DOHH2 (cell line): Measurements from ENCODE around the gene BAZ2B.

Experiments
- H3F3A ChIP-seq: fragments of 200-600 bp; sonication (generic), shearing (Covaris generic); 2 replicates; pipeline ENCODE4 v1.6.0; 2016; ENCODE audit warnings: antibody characterized with exemption, mild to moderate bottlenecking; ENCODE audit not compliant: control insufficient read depth, insufficient read depth
- H3K27ac ChIP-seq: fragments of 200-600 bp; sonication (generic); 2 replicates; pipeline ENCODE4 v1.5.1; 2014; ENCODE audit warnings: low read depth, mild to moderate bottlenecking, low read length, moderate library complexity
- H3K27me3 ChIP-seq: fragments of 200-600 bp; sonication (generic); 2 replicates; pipeline ENCODE4 v1.6.1; 2014; ENCODE audit warnings: mild to moderate bottlenecking, low read length, mixed read lengths; ENCODE audit not compliant: control insufficient read depth
- H3K36me3 ChIP-seq: fragments of 200-600 bp; sonication (generic); 2 replicates; pipeline ENCODE4 v1.6.1; 2014; ENCODE audit warnings: mild to moderate bottlenecking, low read length, moderate library complexity, mixed read lengths; ENCODE audit not compliant: control insufficient read depth
- H3K4me1 ChIP-seq: fragments of 200-600 bp; sonication (generic); 2 replicates; pipeline ENCODE4 v1.6.1; 2014; ENCODE audit warnings: mild to moderate bottlenecking, low read length, mixed read lengths; ENCODE audit not compliant: control insufficient read depth
- H3K4me2 ChIP-seq: fragments of 200-600 bp; sonication (generic); 2 replicates; pipeline ENCODE4 v1.6.0; 2014; ENCODE audit warnings: mild to moderate bottlenecking, low read length, moderate library complexity
- H3K4me3 ChIP-seq: fragments of 200-600 bp; sonication (generic); 2 replicates; pipeline ENCODE4 v1.5.1; 2014; ENCODE audit warnings: mild to moderate bottlenecking, low read length, mixed read lengths
- H3K79me2 ChIP-seq: fragments of 200-600 bp; sonication (generic); 2 replicates; pipeline ENCODE4 v1.6.1; 2014; ENCODE audit warnings: mild to moderate bottlenecking, low read length, mixed read lengths; ENCODE audit not compliant: control insufficient read depth
- H3K9me2 ChIP-seq: fragments of 200-600 bp; sonication (generic); replicated peaks from 2 replicates; pipeline ENCODE4 v1.6.1; 2014; ENCODE audit warnings: mild to moderate bottlenecking, low read length, mixed read lengths; ENCODE audit not compliant: control insufficient read depth
- H3K9me3 ChIP-seq: fragments of 200-600 bp; sonication (generic); 2 replicates; pipeline ENCODE4 v1.6.1; 2014; ENCODE audit warnings: antibody characterized with exemption, low read length, mixed read lengths; ENCODE audit not compliant: control insufficient read depth, insufficient read depth
- H4K20me1 ChIP-seq: fragments of 200-600 bp; sonication (generic); 2 replicates; pipeline ENCODE4 v1.6.0; 2014; ENCODE audit warnings: low read depth, mild to moderate bottlenecking, antibody characterized with exemption, low read length, moderate library complexity; ENCODE audit not compliant: control insufficient read depth, insufficient read depth
- EZH2phosphoT487 ChIP-seq: fragments of 200-600 bp; sonication (generic); IDR thresholded peaks from 2 replicates; pipeline ENCODE4 v1.6.1; 2017; ENCODE audit warnings: borderline replicate concordance, mild to moderate bottlenecking, antibody characterized with exemption, low read length, moderate library complexity, mixed read lengths
- TF ChIP-seq, protein P1 (sequence below): fragments of 200-600 bp; sonication (generic); IDR thresholded peaks from one replicate; pipeline ENCODE4 v1.5.1; 2014; ENCODE audit warnings: antibody characterized with exemption, mild to moderate bottlenecking, low read depth, low read length; ENCODE audit not compliant: poor library complexity, severe bottlenecking

Gene BAZ2B

DNA sequence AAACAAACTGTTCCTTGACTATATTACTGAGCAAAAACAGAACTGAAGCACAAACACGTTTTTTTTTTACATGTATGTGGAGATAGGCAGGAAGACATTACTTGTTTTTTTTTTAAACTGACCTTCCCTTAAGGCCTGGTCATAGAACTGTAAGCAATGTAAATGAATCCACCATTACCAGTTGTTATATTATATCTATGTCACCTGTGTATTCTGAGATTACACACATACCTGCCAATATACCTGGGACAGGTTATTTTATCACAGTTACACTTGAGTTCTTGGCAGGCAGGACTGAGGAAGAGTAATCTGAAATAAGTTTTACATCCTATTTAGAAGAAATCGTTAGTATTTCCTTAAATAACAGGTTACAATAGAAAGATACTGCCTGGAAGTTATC, 155.3 kb downstream of the BAZ2B start:
- H3K4me3 ChIP-seq = no peak overlapping the region
- TF ChIP-seq, protein P1, sequence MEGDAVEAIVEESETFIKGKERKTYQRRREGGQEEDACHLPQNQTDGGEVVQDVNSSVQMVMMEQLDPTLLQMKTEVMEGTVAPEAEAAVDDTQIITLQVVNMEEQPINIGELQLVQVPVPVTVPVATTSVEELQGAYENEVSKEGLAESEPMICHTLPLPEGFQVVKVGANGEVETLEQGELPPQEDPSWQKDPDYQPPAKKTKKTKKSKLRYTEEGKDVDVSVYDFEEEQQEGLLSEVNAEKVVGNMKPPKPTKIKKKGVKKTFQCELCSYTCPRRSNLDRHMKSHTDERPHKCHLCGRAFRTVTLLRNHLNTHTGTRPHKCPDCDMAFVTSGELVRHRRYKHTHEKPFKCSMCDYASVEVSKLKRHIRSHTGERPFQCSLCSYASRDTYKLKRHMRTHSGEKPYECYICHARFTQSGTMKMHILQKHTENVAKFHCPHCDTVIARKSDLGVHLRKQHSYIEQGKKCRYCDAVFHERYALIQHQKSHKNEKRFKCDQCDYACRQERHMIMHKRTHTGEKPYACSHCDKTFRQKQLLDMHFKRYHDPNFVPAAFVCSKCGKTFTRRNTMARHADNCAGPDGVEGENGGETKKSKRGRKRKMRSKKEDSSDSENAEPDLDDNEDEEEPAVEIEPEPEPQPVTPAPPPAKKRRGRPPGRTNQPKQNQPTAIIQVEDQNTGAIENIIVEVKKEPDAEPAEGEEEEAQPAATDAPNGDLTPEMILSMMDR = no peak
- TF ChIP-seq EZH2phosphoT487 = no peak
- H3K27ac ChIP-seq = no peak overlapping the region
- H3K79me2 ChIP-seq = no peaks in the 10 kb centered on the region
- H3K36me3 ChIP-seq = 0 out of 2 replicates have a peak, but pooled peaks cover 2% of the 10 kb centered on the region
- H3F3A ChIP-seq = no peaks in the 10 kb centered on the region
- H3K27me3 ChIP-seq = no peaks in the 10 kb centered on the region
- H4K20me1 ChIP-seq = no peaks in the 10 kb centered on the region
- peaks cover 7% of the 10 kb centered on the region for H3K4me1 ChIP-seq
- H3K4me2 ChIP-seq = no peak overlapping the region
- H3K9me2 ChIP-seq = no peaks in the 10 kb centered on the region
- no peaks in the 10 kb centered on the region for H3K9me3 ChIP-seq

DNA sequence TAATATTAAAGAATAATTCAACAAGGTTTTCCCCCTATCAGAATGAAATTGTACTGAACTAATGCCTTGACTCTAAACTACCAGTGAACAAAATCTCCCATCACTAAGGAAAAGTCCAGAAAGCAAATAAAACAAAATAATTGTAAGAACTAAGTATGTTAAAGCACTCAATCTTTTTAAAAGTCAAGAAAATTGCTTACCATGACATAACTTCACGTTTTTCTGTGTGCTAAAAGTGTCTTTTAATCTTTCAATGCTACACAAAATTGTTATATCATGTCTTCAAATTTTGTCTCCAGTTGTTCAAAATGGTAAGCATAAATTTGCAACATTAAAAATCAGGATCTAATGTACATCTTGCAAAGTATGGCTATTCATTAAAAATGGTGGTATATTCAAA, 156.1 kb downstream of the BAZ2B start:
- Histone ChIP-seq H3K4me2 (no peak overlapping the region), H4K20me1 (no peaks in the 10 kb centered on the region), H3K27me3 (no peaks in the 10 kb centered on the region), H3K4me3 (no peak overlapping the region), H3F3A (no peaks in the 10 kb centered on the region), H3K36me3 (0 out of 2 replicates have a peak, but pooled peaks cover 2% of the 10 kb centered on the region), H3K9me2 (no peaks in the 10 kb centered on the region), H3K79me2 (no peaks in the 10 kb centered on the region), H3K9me3 (no peaks in the 10 kb centered on the region), H3K4me1 (peaks cover 7% of the 10 kb centered on the region), H3K27ac (no peak overlapping the region)
- no peak for TF ChIP-seq EZH2phosphoT487
- TF ChIP-seq, protein P1 = no peak

- H3K36me3 ChIP-seq = no peaks in the 10 kb centered on the region
- H3K27me3 ChIP-seq = no peaks in the 10 kb centered on the region
Observed at GRCh38 chr2:159459279-159459678, 157.1 kb downstream of the BAZ2B start.

More at GRCh38 chr2:159459279-159459678, 157.1 kb downstream of the BAZ2B start:
- no peaks in the 10 kb centered on the region for H3K9me3 ChIP-seq
- H3K9me2 ChIP-seq = no peaks in the 10 kb centered on the region
- H3F3A ChIP-seq = no peaks in the 10 kb centered on the region
- H3K27ac ChIP-seq = no peak overlapping the region
- no peak for TF ChIP-seq EZH2phosphoT487
- TF ChIP-seq, protein P1 = no peak
- H3K4me2 ChIP-seq = no peak overlapping the region
- H3K4me1 ChIP-seq = peaks cover 7% of the 10 kb centered on the region
- no peaks in the 10 kb centered on the region for H3K79me2 ChIP-seq
- no peak overlapping the region for H3K4me3 ChIP-seq
- H4K20me1 ChIP-seq = no peaks in the 10 kb centered on the region
